T-cell (primary cell): ENCODE data around the gene SIPA1L3. TPM values are rescaled to one million over a fixed set of nuclear protein-coding genes. Genes with fewer than 3 reads are reported as not detected.

Experiments
- ATAC-seq, 4 experiments: fragments of 200-7000 bp in 3 of 4; fragments of 150-1000 bp in 1 of 4; cut with Tn5 transposase; replicated peaks in 1 of 4; 1 replicate in 3 of 4; 2 replicates in 1 of 4; pipeline ENCODE4 v1.10.0; 2021; ENCODE audit warnings: moderate library complexity in 3 of 4, mild to moderate bottlenecking in 2 of 4, moderate number of reproducible peaks in 1 of 4
- CTCF ChIA-PET, 2 donors: fragments of 300-600 bp; sonication (Branson Sonifier 250); formaldehyde crosslinking; loops; one replicate each; lab custom pipeline; 2022; ENCODE audit warnings: antibody characterized with exemption in 2 of 2; lab: Charles Lee
- POLR2A ChIA-PET, 2 donors: fragments of 300-600 bp; sonication (Branson Sonifier 250); formaldehyde crosslinking; loops; one replicate each; lab custom pipeline; 2022; ENCODE audit warnings: antibody characterized with exemption in 2 of 2; lab: Charles Lee
- DNase-seq, 35 experiments: peaks; one replicate each; pipeline versions ENCODE4 v3.0.0 to v3.0.0-alpha.2; 2013 to 2023
- H3K27ac ChIP-seq: one replicate; pipeline ENCODE4 v1.5.1; 2013; ENCODE audit warnings: low read length
- H3K27me3 ChIP-seq, 2 experiments: replicated peaks in 1 of 2; 1 replicate in 1 of 2; 2 replicates in 1 of 2; pipeline versions ENCODE4 v1.6.1 to v1.7.0; 2013; ENCODE audit warnings: low read length in 1 of 2, mixed read lengths in 1 of 2; ENCODE audit not compliant: control insufficient read depth in 2 of 2, insufficient read depth in 2 of 2; ENCODE audit errors: extremely low read depth in 1 of 2
- H3K36me3 ChIP-seq, 2 donors: 1 replicate in 1 of 2; 2 replicates in 1 of 2; pipeline versions ENCODE4 v1.6.1 to v1.7.0; 2013; ENCODE audit warnings: low read length in 1 of 2; ENCODE audit not compliant: control insufficient read depth in 2 of 2, insufficient read depth in 1 of 2; ENCODE audit errors: extremely low read depth in 1 of 2
- H3K4me1 ChIP-seq, 2 experiments: 1 replicate in 1 of 2; 2 replicates in 1 of 2; pipeline versions ENCODE4 v1.6.1 to v1.7.0; 2013; ENCODE audit warnings: low read length in 2 of 2, mixed read lengths in 1 of 2; ENCODE audit not compliant: insufficient read depth in 2 of 2, control insufficient read depth in 1 of 2; ENCODE audit errors: extremely low read depth in 1 of 2
- H3K4me3 ChIP-seq, 2 donors: 1 replicate in 1 of 2; 2 replicates in 1 of 2; pipeline versions ENCODE4 v1.5.1 to v1.7.0; 2013; ENCODE audit warnings: mild to moderate bottlenecking in 2 of 2, low read length in 1 of 2, moderate library complexity in 1 of 2; ENCODE audit not compliant: control insufficient read depth in 1 of 2; ENCODE audit errors: extremely low read depth in 1 of 2
- H3K9me3 ChIP-seq: 2 replicates; pipeline ENCODE4 v1.7.0; 2013
- H3K27ac Mint-ChIP-seq, 2 donors: one replicate each; pipeline ENCODE4 v1.8.0; 2020 to 2021; ENCODE audit warnings: mild to moderate bottlenecking in 2 of 2, mixed read lengths in 2 of 2
- H3K27me3 Mint-ChIP-seq, 2 donors: one replicate each; pipeline ENCODE4 v1.8.0; 2021 to 2022; ENCODE audit warnings: mixed read lengths in 2 of 2
- H3K36me3 Mint-ChIP-seq: one replicate; pipeline ENCODE4 v1.8.0; 2021; ENCODE audit warnings: mixed read lengths
- H3K4me1 Mint-ChIP-seq, 3 donors: one replicate each; pipeline ENCODE4 v1.8.0; 2020 to 2022; ENCODE audit warnings: mixed read lengths in 3 of 3, mild to moderate bottlenecking in 1 of 3
- H3K4me3 Mint-ChIP-seq, 3 donors: one replicate each; pipeline ENCODE4 v1.8.0; 2020 to 2022; ENCODE audit warnings: mild to moderate bottlenecking in 3 of 3, mixed read lengths in 3 of 3, moderate library complexity in 3 of 3
- H3K9me3 Mint-ChIP-seq, 3 donors: one replicate each; pipeline ENCODE4 v1.8.0; 2020 to 2022; ENCODE audit warnings: mixed read lengths in 3 of 3
- WGBS: methylation state at CpG from one replicate; pipeline ENCODE4 v1.1.5; 2013; ENCODE audit warnings: missing lambda C conversion rate; ENCODE audit not compliant: insufficient coverage; 5-methylcytosine and 5-hydroxymethylcytosine counted together
- total RNA-seq, 35 experiments: library from RNA in 6 of 35; stranded (reverse) in 6 of 35; fragments of 120-200 nt in 1 of 35; gene quantifications; one replicate each; pipeline versions ENCODE4 v1.2.1 to v1.2.4 and lab custom pipeline; 2013 to 2026

SIPA1L3 gene
- total RNA-seq, 5 donors from 2014 or later (not counting 1 experiment from before 2014, with no cell fraction given), result 26.2 to 40.6 (median 35.5) TPM

GRCh38 chr19:38218204-38218603, 311.2 kb downstream of the SIPA1L3 start:
- Mint-ChIP-seq H3K27ac (no peak overlapping the region), H3K9me3 (no peaks in the 10 kb centered on the region), H3K27me3 (peaks cover 42 to 67% of the 10 kb centered on the region in 2 donors), H3K36me3 (no peaks in the 10 kb centered on the region), H3K4me1 (peaks cover 16 to 17% (median 16%) of the 10 kb centered on the region in 3 donors), H3K4me3 (no peak overlapping the region)
- Histone ChIP-seq H3K4me1 (peaks cover 0 to 15% of the 10 kb centered on the region in 2 experiments), H3K9me3 (no peaks in the 10 kb centered on the region), H3K36me3 (no peaks in the 10 kb centered on the region), H3K27me3 (peaks cover 9 to 93% of the 10 kb centered on the region in 2 experiments), H3K4me3 (no peak overlapping the region), H3K27ac (no peak overlapping the region)
- DNase-seq (no peak), ATAC-seq (no peak)
- 100% methylated on average over 1 of the region's 3 CpGs for WGBS
- POLR2A ChIA-PET, result interaction anchor here in 1 of 2 donors (0.6 kb wide), 1 partner anchor 1109 kb away, joined by 3 read pairs; no protein-coding TSS in a partner anchor
- CTCF ChIA-PET, result no interaction called here

- Mint-ChIP-seq H3K9me3 (no peaks in the 10 kb centered on the region), H3K4me1 (peaks cover 15 to 17% (median 15%) of the 10 kb centered on the region in 3 donors), H3K27ac (no peak overlapping the region), H3K27me3 (peaks cover 42 to 67% of the 10 kb centered on the region in 2 donors), H3K36me3 (no peaks in the 10 kb centered on the region), H3K4me3 (no peak overlapping the region)
- WGBS, result 83% methylated on average over 9 of the region's 10 CpGs
- Histone ChIP-seq H3K9me3 (no peaks in the 10 kb centered on the region), H3K4me1 (peaks cover 2 to 11% of the 10 kb centered on the region in 2 experiments), H3K27ac (no peak overlapping the region), H3K27me3 (peaks cover 11 to 91% of the 10 kb centered on the region in 2 experiments), H3K36me3 (no peaks in the 10 kb centered on the region), H3K4me3 (no peak overlapping the region)
- ChIA-PET POLR2A (no interaction called here), CTCF (no interaction called here)
- no peak for DNase-seq
- no peak for ATAC-seq
Measured at GRCh38 chr19:38219221-38219620, 312.2 kb downstream of the SIPA1L3 start.

GRCh38 chr19:38221421-38221820, 314.4 kb downstream of the SIPA1L3 start:
- DNase-seq (no peak), ATAC-seq (no peak)
- H3K4me1 Mint-ChIP-seq, result peaks cover 15 to 20% (median 15%) of the 10 kb centered on the region in 3 donors
- peaks cover 2 to 12% of the 10 kb centered on the region in 2 experiments for H3K4me1 ChIP-seq
- no peak overlapping the region for H3K27ac Mint-ChIP-seq
- POLR2A ChIA-PET, result no interaction called here
- no peaks in the 10 kb centered on the region for H3K36me3 ChIP-seq
- no peak overlapping the region for H3K4me3 ChIP-seq
- no peaks in the 10 kb centered on the region for H3K9me3 Mint-ChIP-seq
- H3K9me3 ChIP-seq, result no peaks in the 10 kb centered on the region
- WGBS, result 100% methylated on average over 4 of the region's 6 CpGs
- peaks cover 14 to 92% of the 10 kb centered on the region in 2 experiments for H3K27me3 ChIP-seq
- H3K27me3 Mint-ChIP-seq, result peaks cover 43 to 74% of the 10 kb centered on the region in 2 donors
- CTCF ChIA-PET, result interaction anchor here in 1 of 2 donors (0.6 kb wide), 1 partner anchor 13 kb away, joined by 5 read pairs; no protein-coding TSS in a partner anchor
- no peak overlapping the region for H3K27ac ChIP-seq
- no peaks in the 10 kb centered on the region for H3K36me3 Mint-ChIP-seq
- no peak overlapping the region for H3K4me3 Mint-ChIP-seq

GRCh38 chr19:38221919-38222830, 315.2 kb downstream of the SIPA1L3 start:
- peaks cover 50 to 76% of the 10 kb centered on the region in 2 donors for H3K27me3 Mint-ChIP-seq
- ChIA-PET POLR2A (no interaction called here), CTCF (interaction anchor here in 1 of 2 donors (0.6 kb wide), 1 partner anchor 13 kb away, joined by 5 read pairs; no protein-coding TSS in a partner anchor)

GRCh38 chr19:38223119-38223523, 316.1 kb downstream of the SIPA1L3 start:
- DNase-seq (no peak), ATAC-seq (no peak)
- WGBS, result 84% methylated on average over 3 of the region's 3 CpGs
- Histone ChIP-seq H3K4me3 (no peak overlapping the region), H3K36me3 (no peaks in the 10 kb centered on the region), H3K27me3 (peaks cover 17 to 94% of the 10 kb centered on the region in 2 experiments), H3K27ac (no peak overlapping the region), H3K4me1 (peaks cover 2 to 20% of the 10 kb centered on the region in 2 experiments), H3K9me3 (no peaks in the 10 kb centered on the region)
- peak overlapping the region; percentile 31 to 52 (median 43) for H3K4me3 Mint-ChIP-seq
- ChIA-PET POLR2A (no interaction called here), CTCF (no interaction called here)
- H3K36me3 Mint-ChIP-seq, result no peaks in the 10 kb centered on the region
- no peaks in the 10 kb centered on the region for H3K9me3 Mint-ChIP-seq
- no peak overlapping the region for H3K27ac Mint-ChIP-seq
- H3K4me1 Mint-ChIP-seq, result peaks cover 24 to 35% (median 26%) of the 10 kb centered on the region in 3 donors
- peaks cover 58 to 82% of the 10 kb centered on the region in 2 donors for H3K27me3 Mint-ChIP-seq

More at GRCh38 chr19:38221919-38222830, 315.2 kb downstream of the SIPA1L3 start:
- no peak overlapping the region for H3K27ac Mint-ChIP-seq
- Histone ChIP-seq H3K27ac (no peak overlapping the region), H3K9me3 (no peaks in the 10 kb centered on the region), H3K4me3 (no peak overlapping the region), H3K27me3 (peaks cover 17 to 92% of the 10 kb centered on the region in 2 experiments), H3K36me3 (no peaks in the 10 kb centered on the region), H3K4me1 (peaks cover 2 to 15% of the 10 kb centered on the region in 2 experiments)
- DNase-seq (no peak), ATAC-seq (no peak)
- peaks cover 18 to 28% (median 18%) of the 10 kb centered on the region in 3 donors for H3K4me1 Mint-ChIP-seq
- WGBS, result 47% methylated on average over 34 of the region's 64 CpGs
- no peak overlapping the region for H3K4me3 Mint-ChIP-seq
- H3K9me3 Mint-ChIP-seq, result no peaks in the 10 kb centered on the region
- no peaks in the 10 kb centered on the region for H3K36me3 Mint-ChIP-seq

- Histone ChIP-seq H3K9me3 (no peaks in the 10 kb centered on the region), H3K4me3 (peak overlapping the region in 1 of 2 donors; percentile 32), H3K27me3 (peaks cover 17 to 92% of the 10 kb centered on the region in 2 experiments), H3K36me3 (no peaks in the 10 kb centered on the region), H3K27ac (no peak overlapping the region), H3K4me1 (peaks cover 2 to 24% of the 10 kb centered on the region in 2 experiments)
- Mint-ChIP-seq H3K27me3 (peaks cover 53 to 77% of the 10 kb centered on the region in 2 donors), H3K9me3 (no peaks in the 10 kb centered on the region), H3K4me3 (peak overlapping the region; percentile 31 to 52 (median 43)), H3K4me1 (peaks cover 24 to 35% (median 27%) of the 10 kb centered on the region in 3 donors), H3K27ac (no peak overlapping the region), H3K36me3 (no peaks in the 10 kb centered on the region)
- ATAC-seq (no peak), DNase-seq (no peak)
- ChIA-PET POLR2A (no interaction called here), CTCF (no interaction called here)
- 5% methylated on average over 11 of the region's 13 CpGs for WGBS
Measured at GRCh38 chr19:38223617-38224013, 316.6 kb downstream of the SIPA1L3 start.
